ENCODE measurements around the gene RBM5.

RBM5 gene

DNA sequence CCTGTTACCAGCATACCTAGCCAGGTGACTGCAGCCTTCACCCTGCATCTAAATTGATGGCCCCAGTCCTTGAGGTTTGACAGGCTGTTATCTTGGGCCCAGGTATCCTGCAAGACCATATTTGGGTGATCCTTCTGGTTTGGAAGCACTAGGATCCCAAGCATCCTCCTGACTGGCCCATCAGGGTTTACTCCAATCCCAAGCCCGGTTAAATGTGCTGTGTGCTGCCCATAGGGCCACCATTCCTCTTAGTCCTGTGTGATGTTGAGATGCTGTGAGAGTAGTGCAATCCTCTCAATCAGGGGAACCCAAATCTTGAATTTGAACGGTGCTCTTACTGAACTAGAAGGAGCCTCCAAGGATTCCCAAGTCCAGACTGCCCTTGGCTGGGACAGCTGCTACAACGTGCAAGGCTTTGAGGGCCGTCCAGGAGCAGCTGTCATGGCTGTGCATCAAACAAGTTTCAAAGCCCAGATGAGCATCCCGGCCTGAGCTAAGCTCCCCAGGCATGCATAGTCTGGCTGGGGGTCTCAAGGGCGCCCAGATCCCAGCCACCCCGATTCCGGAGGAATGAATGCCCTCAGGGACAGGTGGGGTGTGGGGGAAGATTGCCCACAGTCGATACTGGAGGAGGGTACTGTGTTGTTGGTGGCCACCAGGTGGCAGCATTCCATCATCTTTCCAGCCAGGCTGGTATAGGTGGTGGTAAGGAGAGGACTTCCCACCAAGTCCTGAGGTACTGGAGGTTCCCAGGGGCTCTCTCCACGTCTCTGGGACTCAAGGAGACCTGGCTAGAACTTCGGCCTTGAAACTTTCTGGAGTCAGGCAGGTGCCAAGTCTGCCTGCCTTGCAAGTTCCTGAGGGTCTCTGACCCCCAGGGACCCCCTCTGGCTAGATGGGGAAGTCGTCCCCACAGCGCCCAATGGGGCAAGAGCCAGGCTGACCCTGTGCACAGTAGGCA, 32.6 kb downstream of the RBM5 start:
- peak; percentile 88 for DNase-seq (ENCODE audit: low spot score)
- TF ChIP-seq, protein P1, sequence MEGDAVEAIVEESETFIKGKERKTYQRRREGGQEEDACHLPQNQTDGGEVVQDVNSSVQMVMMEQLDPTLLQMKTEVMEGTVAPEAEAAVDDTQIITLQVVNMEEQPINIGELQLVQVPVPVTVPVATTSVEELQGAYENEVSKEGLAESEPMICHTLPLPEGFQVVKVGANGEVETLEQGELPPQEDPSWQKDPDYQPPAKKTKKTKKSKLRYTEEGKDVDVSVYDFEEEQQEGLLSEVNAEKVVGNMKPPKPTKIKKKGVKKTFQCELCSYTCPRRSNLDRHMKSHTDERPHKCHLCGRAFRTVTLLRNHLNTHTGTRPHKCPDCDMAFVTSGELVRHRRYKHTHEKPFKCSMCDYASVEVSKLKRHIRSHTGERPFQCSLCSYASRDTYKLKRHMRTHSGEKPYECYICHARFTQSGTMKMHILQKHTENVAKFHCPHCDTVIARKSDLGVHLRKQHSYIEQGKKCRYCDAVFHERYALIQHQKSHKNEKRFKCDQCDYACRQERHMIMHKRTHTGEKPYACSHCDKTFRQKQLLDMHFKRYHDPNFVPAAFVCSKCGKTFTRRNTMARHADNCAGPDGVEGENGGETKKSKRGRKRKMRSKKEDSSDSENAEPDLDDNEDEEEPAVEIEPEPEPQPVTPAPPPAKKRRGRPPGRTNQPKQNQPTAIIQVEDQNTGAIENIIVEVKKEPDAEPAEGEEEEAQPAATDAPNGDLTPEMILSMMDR (IDR thresholded peaks at IDR 0.05; ENCODE audit: extremely low read depth, missing control alignments), result peak; percentile 46

DNA sequence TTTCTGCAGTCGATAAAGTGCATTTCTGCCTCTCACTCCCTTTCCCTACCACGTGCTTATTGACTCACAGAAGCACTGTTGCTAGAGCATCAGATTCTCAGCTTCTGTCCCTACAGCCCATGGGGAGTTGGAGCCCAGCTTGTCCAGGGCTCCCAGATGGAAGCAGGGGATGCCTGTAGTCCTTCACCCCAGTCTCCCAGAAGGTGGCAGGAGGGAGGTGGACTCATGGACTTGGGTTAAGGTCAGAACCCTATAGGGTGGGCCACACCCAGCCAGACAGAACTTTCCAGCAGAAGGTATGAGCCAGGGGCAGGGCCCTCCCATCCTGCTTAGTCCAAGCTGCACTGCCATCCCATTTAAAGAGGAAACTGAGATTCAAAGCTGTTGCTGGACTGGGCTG, 33.4 kb downstream of the RBM5 start:
- TF ChIP-seq, protein P1 (IDR thresholded peaks at IDR 0.05; ENCODE audit: extremely low read depth, missing control alignments), result no peak
- peak; percentile 26 for DNase-seq (ENCODE audit: low spot score)

DNA sequence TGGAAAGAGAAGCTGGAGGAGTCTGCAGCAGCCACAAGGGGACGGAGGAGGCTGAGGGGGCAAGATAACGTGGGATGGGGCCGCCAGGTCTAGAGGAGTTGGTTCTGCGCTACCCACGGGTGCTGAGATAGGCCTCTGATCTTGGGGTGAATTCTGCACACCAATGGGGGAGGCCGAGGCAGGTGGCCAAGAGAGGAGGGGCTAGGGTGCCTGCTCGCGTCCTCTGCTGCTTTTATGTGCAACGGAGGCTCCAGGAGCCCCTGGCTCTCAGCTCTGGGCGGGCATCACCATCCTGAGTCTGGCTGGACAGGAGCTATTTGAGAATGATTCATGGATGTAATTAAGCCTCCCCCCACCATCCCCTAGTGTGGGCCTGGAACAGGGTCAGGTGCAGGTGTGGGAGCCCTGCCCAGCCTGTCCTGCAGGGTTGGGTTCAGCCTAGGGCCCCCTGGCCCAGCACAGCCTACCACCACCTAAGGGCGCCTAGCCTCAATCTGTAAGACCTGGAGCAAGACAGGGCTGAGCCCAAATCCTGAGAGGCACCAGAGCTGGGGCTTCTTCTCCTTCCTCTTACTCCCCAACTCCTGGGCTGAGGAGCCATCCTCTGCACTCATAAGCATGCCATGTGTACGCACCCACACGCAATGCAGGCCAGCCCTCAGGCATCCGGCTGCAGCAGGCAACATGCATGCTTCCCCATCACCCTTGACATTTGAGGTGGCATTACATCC, 34.1 kb downstream of the RBM5 start:
- TF ChIP-seq, protein P1 (IDR thresholded peaks at IDR 0.05; ENCODE audit: extremely low read depth, missing control alignments), result no peak
- DNase-seq (ENCODE audit: low spot score), result peak; percentile 25

DNA sequence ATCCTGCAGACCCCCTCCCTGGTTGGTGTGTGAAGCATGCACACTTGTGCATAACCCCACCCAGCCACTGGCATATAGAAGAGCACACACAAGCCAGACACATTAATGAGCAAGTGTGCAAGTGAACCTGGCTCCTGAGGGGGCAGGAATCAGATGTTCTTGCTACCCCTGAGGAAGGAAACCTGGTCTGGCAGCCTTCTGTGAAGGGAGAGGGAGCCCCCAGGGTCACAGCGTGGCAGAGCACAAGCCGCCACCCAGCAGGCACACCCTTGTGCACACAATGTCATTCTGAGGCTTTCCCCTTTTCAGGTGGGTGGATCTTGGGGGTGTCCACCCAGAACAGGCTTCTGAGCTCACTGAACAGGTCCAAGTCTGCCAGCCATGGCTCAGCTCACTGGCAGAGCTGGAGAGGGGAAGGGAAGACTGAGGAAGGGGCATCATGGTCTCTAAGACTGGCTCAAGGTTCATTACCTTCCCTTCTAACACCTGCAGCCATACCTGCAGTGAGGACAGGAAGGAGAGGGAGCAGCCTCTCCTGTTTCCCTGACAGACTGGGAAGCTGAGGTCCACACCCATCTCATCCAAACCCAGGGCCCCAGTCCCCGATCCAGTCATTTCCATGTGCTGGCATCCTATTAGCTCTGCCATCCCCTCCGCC, 34.8 kb downstream of the RBM5 start:
- DNase-seq (ENCODE audit: low spot score), result peak; percentile 29
- TF ChIP-seq, protein P1 (IDR thresholded peaks at IDR 0.05; ENCODE audit: extremely low read depth, missing control alignments), result no peak

DNA sequence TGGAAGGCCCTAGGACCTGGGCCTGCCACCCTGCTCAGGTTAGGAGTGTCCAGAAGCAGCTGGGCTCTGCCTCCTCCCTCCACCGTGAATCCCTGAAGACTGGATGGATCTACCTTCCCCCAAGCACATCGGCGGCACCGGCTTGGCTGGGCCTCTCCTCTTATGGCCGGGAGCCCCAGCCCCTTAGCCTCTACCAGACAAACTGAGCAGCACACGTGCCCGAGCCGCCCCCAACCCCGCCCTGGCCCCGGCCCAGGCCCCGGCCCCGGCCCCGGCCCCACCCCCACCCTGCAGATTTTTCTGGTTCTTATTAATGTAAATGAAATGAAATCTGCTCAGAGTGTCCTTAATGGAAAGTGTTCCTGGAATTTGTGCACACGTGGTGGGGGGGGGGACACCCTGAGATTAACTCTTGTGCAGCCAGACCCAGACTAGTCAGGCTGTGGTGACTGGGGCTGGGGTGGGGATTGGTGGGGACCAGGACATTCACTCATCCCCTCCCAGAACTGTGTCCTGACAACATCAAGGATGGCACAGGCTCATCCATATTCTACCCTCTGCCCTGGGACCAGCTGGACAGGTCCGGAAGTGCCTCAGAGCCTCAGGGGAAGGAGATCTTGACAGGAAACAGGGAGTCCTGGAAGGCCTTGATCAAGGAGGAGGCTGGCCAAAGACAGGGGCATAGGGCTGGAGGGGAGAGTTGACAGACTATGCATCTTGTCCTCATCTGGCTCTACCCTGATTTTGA, 35.5 kb downstream of the RBM5 start:
- TF ChIP-seq, protein P1 (IDR thresholded peaks at IDR 0.05; ENCODE audit: extremely low read depth, missing control alignments), result no peak
- DNase-seq (ENCODE audit: low spot score), result peak; percentile 18

DNA sequence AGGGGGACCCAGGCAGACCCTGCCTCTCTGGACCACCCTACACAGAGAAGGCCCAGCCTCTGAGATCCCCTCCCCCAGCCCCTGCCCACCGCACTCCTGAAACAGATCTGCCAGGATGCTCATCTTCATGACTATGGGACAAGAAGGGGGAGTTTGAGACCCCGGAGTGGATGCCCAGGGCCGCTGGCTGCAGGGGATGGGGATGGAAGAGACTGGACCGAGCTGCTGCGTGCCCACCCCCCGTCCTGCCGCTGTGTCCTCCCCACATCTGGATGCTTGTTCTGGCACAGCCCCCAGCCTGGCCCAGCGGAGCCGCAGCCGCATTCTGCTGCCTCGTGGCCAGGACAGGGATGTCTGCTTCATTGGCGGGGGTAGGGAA, 36.1 kb downstream of the RBM5 start:
- peak; percentile 12 for DNase-seq (ENCODE audit: low spot score)
- TF ChIP-seq, protein P1 (IDR thresholded peaks at IDR 0.05; ENCODE audit: extremely low read depth, missing control alignments), result no peak

Data from GM20000 (cell line).